HG03103 (cell line): Measurements from ENCODE around the gene FGF12.

Experiments
- ATAC-seq: cut with Tn5 transposase; IDR thresholded peaks from one replicate; pipeline ENCODE4 v1.9.1; 2021; ENCODE audit warnings: low read depth; ENCODE audit not compliant: unreplicated experiment

FGF12 gene

DNA sequence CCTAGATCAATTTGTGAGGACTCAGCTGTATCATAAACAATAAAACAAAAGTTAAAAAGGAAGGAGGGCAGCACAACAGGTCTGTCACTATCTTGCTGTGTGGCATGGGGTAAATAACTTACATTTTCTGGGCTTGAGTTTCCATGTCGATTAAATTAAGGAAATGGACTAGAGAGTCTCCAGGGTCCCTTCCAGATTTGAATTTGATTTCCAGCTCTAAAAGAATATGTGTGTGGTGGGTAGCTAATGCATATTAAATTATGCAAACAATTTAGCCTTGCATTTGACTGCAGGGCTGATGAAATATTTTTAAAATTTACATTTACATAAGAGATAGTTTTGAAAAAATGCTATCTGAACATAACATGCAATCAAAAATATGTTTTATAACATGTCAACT lies 447.7 kb downstream of the FGF12 start:
- no peak for ATAC-seq

DNA sequence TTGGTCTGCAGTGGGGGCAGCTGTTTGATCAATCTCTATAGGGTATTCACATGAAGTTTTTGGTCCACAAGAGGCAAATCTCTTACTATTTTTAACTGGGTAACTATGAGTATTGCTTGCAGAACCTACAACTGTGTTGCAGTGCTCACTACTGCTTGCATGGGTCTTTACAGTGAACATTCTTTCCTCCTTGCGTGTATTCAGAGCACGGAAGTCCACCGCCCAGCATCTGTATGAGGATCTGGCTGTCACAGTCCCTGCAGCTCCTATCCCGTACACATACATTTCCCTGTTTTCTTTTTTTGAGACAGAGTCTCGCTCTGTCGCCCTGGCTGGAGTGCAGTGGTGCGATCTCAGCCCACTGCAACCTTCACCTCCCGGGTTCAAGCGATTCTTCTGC lies 449.9 kb downstream of the FGF12 start:
- no peak for ATAC-seq

- no peak for ATAC-seq
These were observed 451.5 kb downstream of the FGF12 start for GRCh38 chr3:192275741-192276355.

DNA sequence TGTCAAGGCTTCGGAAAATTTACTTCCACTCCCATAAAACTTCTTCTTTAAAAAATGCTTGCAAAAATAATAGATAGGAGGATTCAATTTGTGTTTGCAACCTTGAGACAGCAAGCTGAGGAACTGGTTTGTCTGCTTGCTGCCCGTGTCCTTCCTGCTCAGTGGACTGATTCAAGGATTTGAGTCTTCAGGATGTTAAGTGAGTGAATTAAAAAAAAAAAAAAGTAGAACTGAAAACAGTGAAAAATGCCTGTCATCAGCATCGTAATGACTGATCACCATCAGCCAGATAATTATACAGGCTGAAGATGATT lies 453.7 kb downstream of the FGF12 start:
- ATAC-seq = no peak

- ATAC-seq = no peak
These were observed 454.2 kb downstream of the FGF12 start for GRCh38 chr3:192273001-192273696.

DNA sequence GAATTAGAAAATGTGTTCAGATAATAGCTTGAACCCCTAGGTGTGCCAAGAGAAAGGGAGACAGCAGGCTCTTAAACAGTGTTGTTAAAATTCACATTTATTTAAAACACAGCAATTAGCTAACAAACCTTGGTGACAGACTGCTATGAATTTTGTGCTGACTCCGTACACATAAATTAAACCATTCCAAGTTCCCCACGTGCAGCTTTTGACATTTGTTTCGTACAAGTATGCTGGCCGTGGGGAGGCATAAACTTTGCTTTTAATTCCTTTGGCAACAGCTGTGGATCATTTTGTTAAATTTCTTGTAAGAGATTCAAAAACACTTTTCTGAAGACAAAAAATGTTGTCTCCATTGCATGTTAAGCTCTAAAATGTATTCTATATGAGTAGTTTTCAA lies 465.3 kb downstream of the FGF12 start:
- no peak for ATAC-seq

DNA sequence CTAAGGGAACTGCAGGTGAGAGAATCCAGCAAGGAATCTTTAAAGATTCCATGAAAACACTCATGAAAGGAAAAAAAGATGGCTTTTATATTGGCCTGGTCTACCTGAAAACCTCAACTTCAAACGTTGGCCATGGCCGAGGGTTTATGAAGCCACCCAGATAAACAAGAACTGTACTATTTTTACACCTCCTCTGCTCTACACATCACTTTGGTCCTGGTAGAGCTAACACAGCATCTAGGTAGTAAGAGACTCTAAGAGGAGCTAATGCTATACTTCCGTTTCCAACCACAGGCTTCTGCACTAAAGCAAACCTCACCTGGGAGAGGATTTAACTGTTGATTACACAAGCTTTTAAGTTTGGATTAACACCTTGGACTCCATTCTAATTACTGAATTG lies 466.2 kb downstream of the FGF12 start:
- ATAC-seq = no peak

- no peak for ATAC-seq
These were observed 467.0 kb downstream of the FGF12 start for GRCh38 chr3:192260116-192261010.

DNA sequence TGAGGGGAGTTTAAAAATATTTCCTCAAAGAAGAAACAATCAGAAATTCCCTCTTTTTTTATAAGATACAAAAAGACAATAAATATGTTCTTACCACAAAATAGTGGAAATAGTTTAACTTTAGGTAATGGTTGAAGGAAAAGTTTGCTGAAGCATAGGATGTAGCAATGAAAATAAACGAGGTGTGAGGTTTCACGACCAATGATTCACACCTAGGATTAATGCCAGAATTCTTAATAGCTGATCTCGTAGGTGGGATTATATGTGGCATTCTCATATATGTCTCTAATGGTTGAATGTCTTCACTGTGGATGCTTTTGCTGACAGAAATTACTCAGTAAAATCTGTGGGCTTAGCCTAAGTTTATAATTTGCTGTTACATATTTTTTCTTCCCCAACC lies 467.7 kb downstream of the FGF12 start:
- no peak for ATAC-seq

DNA sequence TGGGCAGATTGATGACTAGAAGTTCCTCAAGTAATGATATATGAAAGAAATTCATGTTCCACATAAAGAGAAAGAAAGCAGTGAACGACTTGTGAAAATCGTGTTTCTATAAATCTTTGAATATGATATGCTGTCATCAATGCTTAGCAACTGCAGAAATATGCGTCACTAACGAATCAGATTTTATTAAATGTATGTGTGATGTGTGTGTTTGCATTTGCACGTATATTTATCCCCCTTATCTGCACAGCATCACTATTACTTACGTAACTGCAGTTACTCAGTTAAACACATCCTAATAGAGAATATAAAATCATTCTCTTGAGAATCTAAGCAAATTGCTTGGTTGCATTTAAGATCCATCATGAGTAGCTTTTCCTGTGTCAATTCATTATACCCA lies 468.6 kb downstream of the FGF12 start:
- no peak for ATAC-seq

DNA sequence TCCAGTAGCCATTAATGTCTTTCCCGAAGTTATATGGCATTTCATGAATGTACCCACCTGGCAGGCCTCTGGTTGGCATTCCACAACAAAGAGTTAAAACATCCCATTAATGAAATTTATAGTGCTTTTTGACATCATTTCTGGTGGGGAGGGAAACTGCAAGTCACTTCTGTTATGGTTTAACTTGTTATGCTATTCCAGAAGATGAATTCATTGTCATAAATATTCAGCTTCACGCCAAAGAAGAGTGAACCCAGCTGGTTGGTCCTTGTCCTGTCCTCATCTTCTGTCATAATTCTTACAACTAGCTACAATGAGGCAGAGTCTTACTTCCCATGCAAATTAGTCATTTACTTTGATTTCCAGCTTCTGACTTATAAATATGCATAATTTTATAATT lies 471.5 kb downstream of the FGF12 start:
- ATAC-seq = no peak

DNA sequence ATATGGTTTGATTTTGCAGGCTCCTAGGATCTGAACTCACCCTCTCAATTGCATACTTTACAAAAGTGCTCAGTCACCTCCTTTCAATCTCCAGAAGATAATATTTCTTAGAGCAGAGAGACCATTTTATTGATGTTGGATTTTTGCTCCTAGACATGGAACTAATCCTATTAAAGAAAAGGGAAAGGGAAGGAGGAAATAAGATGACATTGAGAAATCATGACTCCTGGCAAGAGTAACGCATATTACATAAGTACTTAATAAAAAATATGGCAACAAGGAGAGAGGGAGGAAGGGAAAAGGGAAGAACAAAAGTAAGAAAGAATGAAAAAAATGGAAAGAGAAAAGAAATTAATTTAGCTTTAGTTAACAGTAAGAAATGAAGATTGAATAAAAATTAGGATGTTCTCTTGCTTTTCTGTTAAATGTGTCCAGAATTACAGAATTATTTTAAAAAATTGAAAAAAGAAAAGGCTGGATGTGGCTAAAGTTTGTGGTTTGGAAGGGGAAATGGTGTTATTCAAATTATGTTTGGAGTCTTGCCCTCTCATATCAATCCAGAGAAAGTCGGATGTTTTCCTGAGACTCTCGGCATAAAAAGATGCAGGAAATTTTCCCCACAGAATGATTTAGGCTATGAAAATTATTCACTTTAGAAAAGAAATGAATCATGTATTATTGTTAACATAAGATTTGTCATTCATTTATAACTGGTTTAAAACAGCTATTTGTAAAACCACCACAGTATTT lies 474.0 kb downstream of the FGF12 start:
- no peak for ATAC-seq

- no peak for ATAC-seq
These were observed 477.8 kb downstream of the FGF12 start for GRCh38 chr3:192249516-192249915.

GRCh38 chr3:192246847-192247559 lies 480.3 kb downstream of the FGF12 start:
- no peak for ATAC-seq

DNA sequence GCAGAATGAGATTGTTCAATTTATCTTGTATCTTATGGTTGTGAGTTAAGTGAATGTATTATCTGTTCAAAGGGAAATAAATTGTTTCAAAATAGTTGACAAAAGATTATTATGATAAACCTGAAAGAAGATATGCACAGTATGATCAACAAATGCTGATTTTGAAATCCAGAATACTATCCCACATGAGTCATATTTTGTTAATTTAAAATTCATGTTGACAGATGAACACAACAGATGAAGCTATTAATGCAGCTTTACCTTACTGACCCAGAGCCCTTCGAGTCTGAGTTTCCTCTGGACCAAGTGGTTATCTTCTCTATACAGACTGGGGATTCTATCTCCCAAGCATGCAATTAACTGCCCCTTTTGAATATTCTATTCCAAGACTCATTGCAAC lies 482.8 kb downstream of the FGF12 start:
- ATAC-seq = no peak

DNA sequence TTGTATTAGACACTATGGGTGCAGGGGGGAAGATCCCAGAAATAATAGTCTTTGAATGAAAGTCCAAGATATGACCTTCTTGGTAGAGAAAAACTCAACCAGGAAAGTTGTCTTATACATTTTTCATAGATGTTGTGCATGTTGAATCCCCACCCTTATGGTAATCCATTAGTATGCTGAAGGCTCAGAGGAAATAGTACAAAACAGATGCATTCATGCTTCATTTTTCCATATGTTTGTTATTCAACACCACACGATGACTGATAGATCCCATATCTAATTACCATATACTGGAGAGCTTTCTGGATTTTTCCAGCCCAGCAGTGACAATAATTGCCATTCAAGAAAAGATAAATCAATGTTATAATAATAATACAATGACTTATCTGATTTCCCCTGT lies 487.4 kb downstream of the FGF12 start:
- ATAC-seq = no peak

GRCh38 chr3:192237992-192238608 lies 489.2 kb downstream of the FGF12 start:
- no peak for ATAC-seq

DNA sequence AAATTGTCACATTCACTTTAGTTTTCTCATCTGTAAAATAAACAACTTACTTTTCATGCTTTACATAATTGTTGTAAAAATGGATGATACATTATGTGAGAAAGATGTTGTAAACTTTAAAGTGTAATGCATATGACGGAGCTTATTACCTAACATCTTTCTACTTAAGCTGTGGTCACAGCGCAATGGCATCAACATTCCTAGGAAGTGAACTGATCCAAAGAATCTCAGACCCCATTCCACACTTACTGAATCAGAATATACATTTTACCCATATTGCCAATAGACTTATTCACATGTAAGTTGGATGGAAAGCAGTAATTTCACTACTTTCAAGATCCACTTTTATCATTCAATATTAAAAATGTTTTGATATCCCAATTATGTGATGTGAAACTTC lies 497.5 kb downstream of the FGF12 start:
- ATAC-seq = no peak

GRCh38 chr3:192224634-192225155 lies 502.6 kb downstream of the FGF12 start:
- ATAC-seq = no peak

DNA sequence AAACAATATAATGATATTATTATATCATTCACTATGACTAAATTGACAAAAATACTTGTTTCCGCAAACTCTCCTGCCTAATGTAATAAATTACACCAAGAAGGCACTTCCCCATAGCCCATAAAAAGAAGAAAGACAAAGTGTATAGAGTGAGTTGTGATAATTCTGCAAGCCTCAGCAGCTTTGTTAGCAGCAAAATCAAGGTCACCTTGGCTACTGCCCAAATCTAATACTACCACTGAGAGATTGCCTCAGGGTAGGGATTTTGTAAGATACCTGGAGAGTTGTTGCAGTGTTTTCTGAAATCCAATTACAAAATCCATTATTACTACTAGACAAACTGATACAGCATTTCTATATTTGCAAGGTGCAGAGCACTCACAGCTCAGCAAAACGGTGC lies 503.5 kb downstream of the FGF12 start:
- ATAC-seq = no peak
